Lower leg skin (tissue), 4 donors: ENCODE results near the gene TADA2A. TPM values are rescaled to one million over a fixed set of nuclear protein-coding genes. Genes with fewer than 3 reads are reported as not detected.
"Not testable (repeated sequence)": the region's sequence is repeated elsewhere in the genome, so short reads cannot be mapped to it uniquely, and the experiment has no call there.

Source experiments
- DNase-seq, 2 donors: peaks; one replicate each; pipeline ENCODE4 v3.0.0-alpha.2; 2019; ENCODE audit warnings: low spot score in 2 of 2
- H3K4me3 ChIP-seq: fragments of 200-600 bp; sonication (generic); 2 replicates; pipeline ENCODE4 v1.5.1; 2017; ENCODE audit warnings: mild to moderate bottlenecking, low read depth; ENCODE audit not compliant: poor library complexity, severe bottlenecking
- CTCF ChIP-seq, 3 donors: fragments of 450-650 bp; IDR thresholded peaks; one replicate each; pipeline ENCODE4 v1.5.1; 2016; ENCODE audit warnings: antibody characterized with exemption in 3 of 3, mild to moderate bottlenecking in 3 of 3, moderate library complexity in 2 of 3
- POLR2A ChIP-seq, 2 donors: fragments of 450-650 bp; IDR thresholded peaks; one replicate each; pipeline ENCODE4 v1.6.1; 2016 to 2017; ENCODE audit warnings: antibody characterized with exemption in 2 of 2, mild to moderate bottlenecking in 1 of 2, moderate library complexity in 1 of 2
- WGBS, 2 donors: methylation state at CpG; one replicate each; pipeline ENCODE4 v1.1.5; 2018; 5-methylcytosine and 5-hydroxymethylcytosine counted together
- intact Hi-C: fragments of 100-400 bp; cut with DNase I; formaldehyde crosslinking; loops from one replicate; pipeline ENCODE4 v1.15.0; 2023; ENCODE audit warnings: low total_unique reads
- total RNA-seq, 4 donors: library from RNA; depleted of rRNA; stranded (reverse); fragments of >200 nt; gene quantifications; one replicate each; pipeline ENCODE4 v1.1.0, GENCODE V29; 2016

Gene TADA2A
- total RNA-seq, 4 donors from 2014 or later, result 10.2 to 17.4 (median 14.4) TPM

GRCh38 chr17:37429039-37429438 is 22.4 kb downstream of the TADA2A start:
- 91 to 100% methylated on average over 3 of the region's 3 CpGs for WGBS, 2 donors
- TF ChIP-seq POLR2A (IDR thresholded peaks at IDR 0.05) (no peak), CTCF (IDR thresholded peaks at IDR 0.05) (no peak)
- intact Hi-C loops, result no loop called here
- no peak overlapping the region for H3K4me3 ChIP-seq
- no peak for DNase-seq

- intact Hi-C loops, result no loop called here
- TF ChIP-seq CTCF (IDR thresholded peaks at IDR 0.05) (no peak), POLR2A (IDR thresholded peaks at IDR 0.05) (no peak)
- no peak overlapping the region for H3K4me3 ChIP-seq
- DNase-seq, result no peak
- WGBS, 2 donors, result 100% methylated on average over 1 of the region's 1 CpG
Observed at GRCh38 chr17:37429453-37429852, 22.8 kb downstream of the TADA2A start.

- no peak overlapping the region for H3K4me3 ChIP-seq
- intact Hi-C loops, result no loop called here
- DNase-seq, result no peak
- WGBS, 2 donors, result 23 to 32% methylated on average over 1 of the region's 1 CpG
- TF ChIP-seq POLR2A (IDR thresholded peaks at IDR 0.05) (no peak), CTCF (IDR thresholded peaks at IDR 0.05) (no peak)
Observed at GRCh38 chr17:37430051-37430627, 23.5 kb downstream of the TADA2A start.

GRCh38 chr17:37432671-37433070 is 26.0 kb downstream of the TADA2A start:
- intact Hi-C loops, result no loop called here
- no peak for DNase-seq
- WGBS, 2 donors, result 88 to 95% methylated on average over 2 of the region's 2 CpGs

GRCh38 chr17:37438141-37438540 is 31.5 kb downstream of the TADA2A start:
- DNase-seq, result no peak
- H3K4me3 ChIP-seq, result no peak overlapping the region
- 67 to 76% methylated on average over 4 of the region's 4 CpGs for WGBS, 2 donors
- intact Hi-C loops, result no loop called here
- no peak for TF ChIP-seq CTCF (IDR thresholded peaks at IDR 0.05)
- no peak for TF ChIP-seq POLR2A (IDR thresholded peaks at IDR 0.05)

More at GRCh38 chr17:37432671-37433070, 26.0 kb downstream of the TADA2A start:
- H3K4me3 ChIP-seq, result no peak overlapping the region
- TF ChIP-seq CTCF (IDR thresholded peaks at IDR 0.05) (no peak), POLR2A (IDR thresholded peaks at IDR 0.05) (no peak)

GRCh38 chr17:37440424-37440823 is 33.7 kb downstream of the TADA2A start:
- no peak for DNase-seq
- intact Hi-C loops, result no loop called here
- no peak overlapping the region for H3K4me3 ChIP-seq
- TF ChIP-seq POLR2A (IDR thresholded peaks at IDR 0.05) (no peak), CTCF (IDR thresholded peaks at IDR 0.05) (no peak)
- WGBS, 2 donors, result 81 to 91% methylated on average over 2 of the region's 2 CpGs

- intact Hi-C loops, DNase-seq, H3K4me3 ChIP-seq: not testable (repeated sequence)
- 89 to 92% methylated on average over 12 of the region's 12 CpGs for WGBS, 2 donors
Observed at GRCh38 chr17:37441369-37442014, 34.8 kb downstream of the TADA2A start.
